Dermis microvascular lymphatic vessel endothelial cell (primary cell): ENCODE results near the gene NDE1. TPM values are rescaled to one million over a fixed set of nuclear protein-coding genes. Genes with fewer than 3 reads are reported as not detected.
"Not testable (repeated sequence)": the region's sequence is repeated elsewhere in the genome, so short reads cannot be mapped to it uniquely, and the experiment has no call there.

Experiments used
- DNase-seq, 2 donors: peaks; one replicate each; pipeline versions ENCODE4 v3.0.0 to v3.0.0-alpha.2; 2010; ENCODE audit warnings: low read depth in 2 of 2
- total RNA-seq: library from RNA; depleted of rRNA; stranded (reverse); fragments of >200 nt; gene quantifications from 2 replicates; pipeline ENCODE4 v1.2.1, GENCODE V29; 2014

Gene NDE1
- total RNA-seq, 1 donor from 2014 or later: 36.8 TPM

- peak in 1 of 2 donors; percentile 23 for DNase-seq
These were observed 690 bp downstream of the NDE1 start for GRCh38 chr16:15650698-15651171.

- DNase-seq: no peak
These were observed 2.4 kb downstream of the NDE1 start for GRCh38 chr16:15652293-15653001.

- peak; percentile 22 to 54 for DNase-seq
These were observed 3.2 kb downstream of the NDE1 start for GRCh38 chr16:15653227-15653626.

GRCh38 chr16:15654591-15654990 is 4.5 kb downstream of the NDE1 start:
- DNase-seq: no peak

GRCh38 chr16:15655561-15655960 is 5.5 kb downstream of the NDE1 start:
- DNase-seq: not testable (repeated sequence)

- DNase-seq: no peak
These were observed 8.1 kb downstream of the NDE1 start for GRCh38 chr16:15658149-15658548.

GRCh38 chr16:15658556-15658955 is 8.5 kb downstream of the NDE1 start:
- no peak for DNase-seq

- no peak for DNase-seq
These were observed 10.2 kb downstream of the NDE1 start for GRCh38 chr16:15660203-15660601.

- no peak for DNase-seq
These were observed 15.1 kb downstream of the NDE1 start for GRCh38 chr16:15665107-15665506.

- DNase-seq: no peak
These were observed 17.2 kb downstream of the NDE1 start for GRCh38 chr16:15667091-15667742.

GRCh38 chr16:15671530-15672117 is 21.6 kb downstream of the NDE1 start:
- no peak for DNase-seq

GRCh38 chr16:15672127-15672513 is 22.1 kb downstream of the NDE1 start:
- not testable (repeated sequence) for DNase-seq

GRCh38 chr16:15672514-15673167 is 22.6 kb downstream of the NDE1 start:
- peak; percentile 83 to 97 for DNase-seq

GRCh38 chr16:15674571-15674970 is 24.5 kb downstream of the NDE1 start:
- no peak for DNase-seq

GRCh38 chr16:15676506-15676905 is 26.5 kb downstream of the NDE1 start:
- no peak for DNase-seq

GRCh38 chr16:15677447-15677846 is 27.4 kb downstream of the NDE1 start:
- DNase-seq: no peak

GRCh38 chr16:15682105-15682570 is 32.1 kb downstream of the NDE1 start:
- peak; percentile 63 to 86 for DNase-seq

- DNase-seq: no peak
These were observed 36.2 kb downstream of the NDE1 start for GRCh38 chr16:15686287-15686686.

GRCh38 chr16:15689290-15689689 is 39.2 kb downstream of the NDE1 start:
- no peak for DNase-seq

- peak in 1 of 2 donors; percentile 25 for DNase-seq
These were observed 40.3 kb downstream of the NDE1 start for GRCh38 chr16:15690296-15690695.

- no peak for DNase-seq
These were observed 41.0 kb downstream of the NDE1 start for GRCh38 chr16:15691046-15691445.

- DNase-seq: not testable (repeated sequence)
These were observed 42.5 kb downstream of the NDE1 start for GRCh38 chr16:15692508-15692907.
